Activated naive CD8-positive, alpha-beta T cell treated with anti-CD3 and anti-CD28 coated beads, Interleukin-2, amount 50 U/mL, for 24 hours (primary cell): ENCODE measurements around the gene RIMS1.

ENCODE experiments used
- ATAC-seq: fragments of 150-1000 bp; cut with Tn5 transposase; one replicate; pipeline ENCODE4 v1.10.0; 2021
- DNase-seq: peaks from one replicate; pipeline ENCODE4 v3.0.0; 2021
- H3K27ac Mint-ChIP-seq: one replicate; pipeline ENCODE4 v1.8.0; 2021; ENCODE audit warnings: mild to moderate bottlenecking, mixed read lengths
- H3K27me3 Mint-ChIP-seq: one replicate; pipeline ENCODE4 v1.8.0; 2021; ENCODE audit warnings: mixed read lengths
- H3K36me3 Mint-ChIP-seq: one replicate; pipeline ENCODE4 v1.8.0; 2021; ENCODE audit warnings: low read depth, mixed read lengths
- H3K4me1 Mint-ChIP-seq: one replicate; pipeline ENCODE4 v1.8.0; 2021; ENCODE audit warnings: mixed read lengths
- H3K4me3 Mint-ChIP-seq: one replicate; pipeline ENCODE4 v1.8.0; 2021; ENCODE audit warnings: mild to moderate bottlenecking, moderate library complexity, mixed read lengths
- H3K9me3 Mint-ChIP-seq: one replicate; pipeline ENCODE4 v1.8.0; 2021; ENCODE audit warnings: mixed read lengths

RIMS1 gene

GRCh38 chr6:72401865-72402264, 515.5 kb downstream of the RIMS1 start:
- Mint-ChIP-seq H3K27ac (no peak overlapping the region), H3K4me3 (no peak overlapping the region), H3K4me1 (no peaks in the 10 kb centered on the region), H3K9me3 (no peaks in the 10 kb centered on the region), H3K36me3 (no peaks in the 10 kb centered on the region), H3K27me3 (no peaks in the 10 kb centered on the region)
- DNase-seq (no peak), ATAC-seq (no peak)

- Mint-ChIP-seq H3K27ac (no peak overlapping the region), H3K27me3 (no peaks in the 10 kb centered on the region), H3K4me1 (no peaks in the 10 kb centered on the region), H3K4me3 (no peak overlapping the region), H3K36me3 (no peaks in the 10 kb centered on the region), H3K9me3 (no peaks in the 10 kb centered on the region)
- ATAC-seq (no peak), DNase-seq (no peak)
These were observed 517.1 kb downstream of the RIMS1 start for GRCh38 chr6:72403413-72403812.

GRCh38 chr6:72406517-72406916, 520.2 kb downstream of the RIMS1 start:
- no peaks in the 10 kb centered on the region for H3K9me3 Mint-ChIP-seq
- H3K27ac Mint-ChIP-seq, result no peak overlapping the region
- no peaks in the 10 kb centered on the region for H3K27me3 Mint-ChIP-seq
- no peak for DNase-seq
- H3K4me1 Mint-ChIP-seq, result no peaks in the 10 kb centered on the region
- H3K4me3 Mint-ChIP-seq, result no peak overlapping the region
- no peaks in the 10 kb centered on the region for H3K36me3 Mint-ChIP-seq
- ATAC-seq, result no peak

- Mint-ChIP-seq H3K9me3 (no peaks in the 10 kb centered on the region), H3K27ac (no peak overlapping the region), H3K27me3 (peaks cover 7% of the 10 kb centered on the region), H3K4me3 (no peak overlapping the region), H3K4me1 (no peaks in the 10 kb centered on the region), H3K36me3 (no peaks in the 10 kb centered on the region)
- DNase-seq (no peak), ATAC-seq (no peak)
These were observed 524.4 kb downstream of the RIMS1 start for GRCh38 chr6:72410769-72411168.

GRCh38 chr6:72411872-72412708, 525.7 kb downstream of the RIMS1 start:
- H3K27ac Mint-ChIP-seq, result no peak overlapping the region
- H3K4me3 Mint-ChIP-seq, result no peak overlapping the region
- ATAC-seq, result peak; percentile 54
- H3K9me3 Mint-ChIP-seq, result no peaks in the 10 kb centered on the region
- no peaks in the 10 kb centered on the region for H3K36me3 Mint-ChIP-seq
- H3K4me1 Mint-ChIP-seq, result no peaks in the 10 kb centered on the region
- peaks cover 7% of the 10 kb centered on the region for H3K27me3 Mint-ChIP-seq
- DNase-seq, result peak; percentile 67

- no peak for DNase-seq
- Mint-ChIP-seq H3K4me1 (no peaks in the 10 kb centered on the region), H3K27ac (no peak overlapping the region)
These were observed 526.3 kb downstream of the RIMS1 start for GRCh38 chr6:72412709-72413044.

GRCh38 chr6:72413884-72414283, 527.5 kb downstream of the RIMS1 start:
- Mint-ChIP-seq H3K27me3 (peaks cover 9% of the 10 kb centered on the region), H3K4me3 (no peak overlapping the region), H3K27ac (no peak overlapping the region), H3K36me3 (no peaks in the 10 kb centered on the region), H3K4me1 (no peaks in the 10 kb centered on the region), H3K9me3 (no peaks in the 10 kb centered on the region)
- no peak for DNase-seq
- no peak for ATAC-seq

More at GRCh38 chr6:72412709-72413044, 526.3 kb downstream of the RIMS1 start:
- Mint-ChIP-seq H3K4me3 (no peak overlapping the region), H3K27me3 (peaks cover 7% of the 10 kb centered on the region), H3K9me3 (no peaks in the 10 kb centered on the region), H3K36me3 (no peaks in the 10 kb centered on the region)
- no peak for ATAC-seq

GRCh38 chr6:72414657-72415056, 528.3 kb downstream of the RIMS1 start:
- Mint-ChIP-seq H3K27me3 (peaks cover 9% of the 10 kb centered on the region), H3K4me3 (no peak overlapping the region), H3K36me3 (no peaks in the 10 kb centered on the region), H3K4me1 (no peaks in the 10 kb centered on the region), H3K9me3 (no peaks in the 10 kb centered on the region), H3K27ac (no peak overlapping the region)
- no peak for ATAC-seq
- DNase-seq, result no peak

GRCh38 chr6:72416744-72417465, 530.6 kb downstream of the RIMS1 start:
- ATAC-seq (no peak), DNase-seq (no peak)
- Mint-ChIP-seq H3K27me3 (peaks cover 9% of the 10 kb centered on the region), H3K9me3 (no peaks in the 10 kb centered on the region), H3K36me3 (no peaks in the 10 kb centered on the region), H3K4me3 (no peak overlapping the region), H3K27ac (no peak overlapping the region), H3K4me1 (no peaks in the 10 kb centered on the region)

- Mint-ChIP-seq H3K9me3 (no peaks in the 10 kb centered on the region), H3K36me3 (no peaks in the 10 kb centered on the region), H3K4me3 (no peak overlapping the region), H3K27ac (no peak overlapping the region), H3K4me1 (no peaks in the 10 kb centered on the region), H3K27me3 (peaks cover 6% of the 10 kb centered on the region)
- DNase-seq (no peak), ATAC-seq (no peak)
These were observed 531.4 kb downstream of the RIMS1 start for GRCh38 chr6:72417759-72418158.

GRCh38 chr6:72418495-72418894, 532.1 kb downstream of the RIMS1 start:
- Mint-ChIP-seq H3K9me3 (no peaks in the 10 kb centered on the region), H3K4me1 (no peaks in the 10 kb centered on the region), H3K36me3 (no peaks in the 10 kb centered on the region), H3K27me3 (peaks cover 6% of the 10 kb centered on the region), H3K4me3 (no peak overlapping the region), H3K27ac (no peak overlapping the region)
- no peak for DNase-seq
- ATAC-seq, result no peak

- Mint-ChIP-seq H3K9me3 (no peaks in the 10 kb centered on the region), H3K4me1 (no peaks in the 10 kb centered on the region), H3K27me3 (peaks cover 2% of the 10 kb centered on the region), H3K36me3 (no peaks in the 10 kb centered on the region), H3K4me3 (no peak overlapping the region), H3K27ac (no peak overlapping the region)
- no peak for ATAC-seq
- no peak for DNase-seq
These were observed 533.6 kb downstream of the RIMS1 start for GRCh38 chr6:72419966-72420365.

- Mint-ChIP-seq H3K36me3 (no peaks in the 10 kb centered on the region), H3K27me3 (peaks cover 2% of the 10 kb centered on the region), H3K9me3 (no peaks in the 10 kb centered on the region), H3K4me1 (no peaks in the 10 kb centered on the region), H3K27ac (no peak overlapping the region), H3K4me3 (no peak overlapping the region)
- no peak for ATAC-seq
- no peak for DNase-seq
These were observed 534.1 kb downstream of the RIMS1 start for GRCh38 chr6:72420409-72420808.

GRCh38 chr6:72421387-72421786, 535.0 kb downstream of the RIMS1 start:
- Mint-ChIP-seq H3K27ac (no peak overlapping the region), H3K4me3 (no peak overlapping the region), H3K9me3 (no peaks in the 10 kb centered on the region), H3K4me1 (no peaks in the 10 kb centered on the region), H3K27me3 (peaks cover 2% of the 10 kb centered on the region), H3K36me3 (no peaks in the 10 kb centered on the region)
- no peak for ATAC-seq
- DNase-seq, result no peak

GRCh38 chr6:72422171-72422570, 535.8 kb downstream of the RIMS1 start:
- ATAC-seq, result no peak
- H3K27me3 Mint-ChIP-seq, result peaks cover 3% of the 10 kb centered on the region
- H3K36me3 Mint-ChIP-seq, result no peaks in the 10 kb centered on the region
- H3K9me3 Mint-ChIP-seq, result no peaks in the 10 kb centered on the region
- no peak for DNase-seq
- no peaks in the 10 kb centered on the region for H3K4me1 Mint-ChIP-seq
- H3K27ac Mint-ChIP-seq, result no peak overlapping the region
- H3K4me3 Mint-ChIP-seq, result no peak overlapping the region
